GM18951 (cell line): ENCODE results near the gene CACNA2D3.

Experiments
- POLR2A ChIP-seq: IDR thresholded peaks from 4 replicates; pipeline ENCODE4 v1.6.1; 2011; ENCODE audit warnings: mild to moderate bottlenecking; ENCODE audit not compliant: insufficient read length, insufficient read depth; ENCODE audit errors: extremely low read depth
- in situ Hi-C: fragments of 300-500 bp; cut with MboI; formaldehyde crosslinking; loops from one replicate; pipeline ENCODE4 v1.12.0; 2022; ENCODE audit warnings: low sequenced_read_pairs, mixed read lengths, inconsistent platforms; ENCODE audit not compliant: unreplicated experiment

CACNA2D3 gene

GRCh38 chr3:54223063-54223462 is 100.7 kb downstream of the CACNA2D3 start:
- in situ Hi-C loops = no loop called here
- TF ChIP-seq POLR2A = no peak

- TF ChIP-seq POLR2A = no peak
- in situ Hi-C loops = no loop called here
These were observed 103.6 kb downstream of the CACNA2D3 start for GRCh38 chr3:54225841-54226528.

GRCh38 chr3:54228806-54229205 is 106.5 kb downstream of the CACNA2D3 start:
- in situ Hi-C loops = no loop called here
- no peak for TF ChIP-seq POLR2A

GRCh38 chr3:54232618-54233017 is 110.3 kb downstream of the CACNA2D3 start:
- no peak for TF ChIP-seq POLR2A

DNA sequence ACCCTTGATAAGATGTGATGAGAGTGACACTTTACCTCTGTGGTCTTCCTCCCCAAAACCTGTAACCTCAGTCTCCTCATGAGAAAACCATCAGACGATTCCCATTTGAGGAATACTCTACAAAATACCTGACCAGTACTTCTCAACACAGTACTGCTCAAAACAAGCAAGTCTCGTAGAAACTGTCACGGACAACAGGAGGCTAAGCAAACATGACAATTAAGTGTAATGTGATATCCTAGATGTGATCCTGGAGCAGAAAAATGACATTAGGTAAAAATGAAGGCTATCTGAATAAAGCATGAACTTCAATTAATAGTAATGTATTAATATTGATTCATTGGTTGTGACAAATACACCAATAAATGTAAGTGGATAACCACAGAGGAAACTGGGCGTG is 113.6 kb downstream of the CACNA2D3 start:
- in situ Hi-C loops = no loop called here
- TF ChIP-seq POLR2A = no peak

More at GRCh38 chr3:54232618-54233017, 110.3 kb downstream of the CACNA2D3 start:
- in situ Hi-C loops = no loop called here

DNA sequence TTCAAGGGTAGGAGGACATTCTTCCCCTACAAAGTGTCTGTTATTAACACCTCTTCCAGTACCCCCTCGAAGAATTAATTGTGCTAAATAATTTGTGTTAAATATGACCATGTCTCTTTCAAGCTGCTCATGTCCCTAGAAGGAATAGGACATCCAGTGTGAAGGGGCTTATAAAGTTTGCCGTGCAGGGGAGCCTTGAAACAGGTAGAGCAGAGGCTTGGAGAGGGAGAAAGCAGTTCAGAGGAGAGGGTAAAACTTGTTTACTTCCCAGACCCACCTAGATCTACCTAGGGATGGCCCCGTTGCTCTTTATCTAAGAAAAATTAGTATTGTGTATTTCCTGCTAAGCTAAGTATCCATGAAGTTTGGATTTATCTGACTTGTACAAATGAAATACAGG is 114.8 kb downstream of the CACNA2D3 start:
- no peak for TF ChIP-seq POLR2A

DNA sequence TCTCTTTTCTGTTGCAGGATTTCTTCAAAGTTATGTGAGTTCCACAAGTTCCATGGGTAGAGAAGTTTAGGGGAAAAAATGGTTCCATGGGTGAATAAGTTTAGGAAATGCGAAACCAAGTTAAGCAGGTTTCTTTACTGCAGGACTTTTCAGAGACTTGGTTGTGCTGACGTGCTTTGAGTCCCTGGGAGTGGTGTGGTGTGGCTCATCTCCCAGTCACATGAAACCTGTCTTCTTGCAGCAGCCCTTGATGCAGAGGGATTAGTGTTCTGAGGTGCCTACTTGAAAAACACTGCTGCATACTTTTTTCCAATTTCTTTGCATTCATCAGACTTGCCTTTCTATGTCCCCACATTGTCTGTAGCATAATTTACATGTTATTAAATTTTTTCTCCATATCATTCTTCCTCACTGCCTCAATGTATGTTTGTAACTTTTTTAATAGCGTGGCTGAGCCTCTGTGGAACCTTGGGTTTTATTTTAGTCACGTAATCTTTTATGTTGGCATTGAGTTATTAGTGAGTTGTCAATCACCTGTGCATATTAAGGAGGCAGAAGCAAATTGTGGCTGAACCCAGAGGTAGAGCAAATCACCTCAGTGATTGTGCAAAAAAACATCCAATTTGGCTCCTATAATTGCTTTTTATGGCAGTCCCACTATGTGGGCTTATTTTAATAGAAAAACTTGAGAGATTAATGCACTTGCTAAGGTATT is 115.6 kb downstream of the CACNA2D3 start:
- no peak for TF ChIP-seq POLR2A
- in situ Hi-C loops = no loop called here

More for the DNA sequence above, 114.8 kb downstream of the CACNA2D3 start:
- in situ Hi-C loops = no loop called here

DNA sequence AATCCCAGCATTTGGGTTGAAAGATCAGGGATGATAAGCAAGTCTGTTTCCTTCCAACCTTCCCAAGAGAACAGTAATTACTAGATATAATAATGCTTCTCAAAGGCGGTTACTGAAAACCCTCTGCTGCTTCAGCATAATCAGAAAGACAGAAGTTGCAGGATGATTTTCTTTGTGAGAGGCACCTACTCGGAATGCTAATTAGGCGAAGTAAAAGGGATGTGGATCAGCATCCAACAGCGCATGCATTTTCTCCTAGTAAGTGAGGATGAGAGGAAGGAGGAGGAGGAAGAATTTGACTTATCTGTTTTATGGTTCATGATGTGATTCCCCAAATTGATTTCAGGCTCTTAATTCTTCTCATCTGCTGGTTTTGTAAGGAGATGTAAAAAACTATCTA is 118.0 kb downstream of the CACNA2D3 start:
- in situ Hi-C loops = no loop called here

GRCh38 chr3:54243056-54243931 is 120.9 kb downstream of the CACNA2D3 start:
- no peak for TF ChIP-seq POLR2A

More for the DNA sequence above, 118.0 kb downstream of the CACNA2D3 start:
- TF ChIP-seq POLR2A = no peak

DNA sequence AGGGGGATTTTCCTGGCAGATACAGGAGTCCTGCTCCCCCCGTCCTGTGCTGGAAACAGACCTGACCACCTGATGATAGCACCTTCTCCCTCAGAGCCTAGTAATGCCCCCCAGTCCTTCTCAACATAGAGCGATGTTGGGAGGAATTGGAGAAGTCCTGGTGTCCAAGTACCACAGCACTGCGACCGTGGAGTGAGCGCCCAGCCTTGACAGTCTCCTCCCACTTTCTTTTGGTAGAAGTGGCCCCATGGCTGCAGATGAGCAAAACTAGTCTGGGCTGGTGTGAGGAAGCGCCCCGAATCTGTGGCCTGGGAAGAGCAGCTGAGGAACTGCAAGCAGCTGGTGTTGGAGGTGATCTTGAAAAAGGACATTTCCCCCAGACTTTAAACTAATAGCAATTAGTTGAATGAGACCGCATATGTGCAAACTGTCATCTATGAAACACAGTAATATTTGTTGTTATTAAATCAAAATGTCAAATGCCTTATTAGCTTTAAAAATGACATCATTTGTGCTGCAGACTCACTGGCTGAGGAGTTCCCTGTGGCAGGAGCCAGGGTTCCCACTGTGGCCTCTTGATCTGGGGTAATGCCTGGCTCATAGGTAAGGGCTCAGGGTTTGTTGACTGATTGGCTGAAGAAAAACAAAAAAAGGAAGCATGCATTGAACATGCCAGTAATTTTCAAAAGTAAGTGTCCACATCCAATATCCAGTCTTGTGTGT is 121.8 kb downstream of the CACNA2D3 start:
- in situ Hi-C loops = no loop called here
- TF ChIP-seq POLR2A = no peak

More at GRCh38 chr3:54243056-54243931, 120.9 kb downstream of the CACNA2D3 start:
- in situ Hi-C loops = no loop called here

GRCh38 chr3:54251705-54252104 is 129.4 kb downstream of the CACNA2D3 start:
- in situ Hi-C loops = no loop called here
- TF ChIP-seq POLR2A = no peak

DNA sequence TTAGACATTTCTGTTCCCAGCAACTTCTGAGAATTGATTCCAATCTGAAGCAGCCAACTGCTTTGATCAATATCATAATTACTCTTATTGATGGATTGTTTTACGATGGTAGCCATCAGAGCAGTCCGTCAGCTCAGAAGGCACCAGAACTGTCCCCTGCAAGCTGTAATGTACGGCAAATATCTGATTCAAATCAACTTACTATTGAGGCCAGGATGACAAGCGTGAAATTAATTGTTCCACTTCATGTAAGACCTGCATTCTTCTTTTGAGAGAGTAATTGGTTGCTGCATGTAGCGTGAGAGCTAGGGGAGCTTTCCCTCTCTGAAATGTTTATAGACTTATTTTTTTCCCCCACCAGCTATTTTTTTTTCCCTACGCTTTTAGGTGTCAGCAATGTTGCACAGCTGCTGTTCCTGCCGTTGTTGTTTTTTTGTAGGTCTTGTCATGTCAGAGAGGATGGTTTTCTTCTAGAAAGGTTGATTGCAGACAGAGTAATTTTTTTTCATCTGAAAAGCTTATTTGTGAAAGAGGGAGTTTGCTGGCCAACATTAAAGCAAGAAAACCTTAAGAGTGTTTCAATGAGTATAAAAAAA is 134.9 kb downstream of the CACNA2D3 start:
- no peak for TF ChIP-seq POLR2A

More for the DNA sequence above, 134.9 kb downstream of the CACNA2D3 start:
- in situ Hi-C loops = no loop called here
